T-helper 2 cell treated with Interferon-gamma antibody and Interleukin-4, amounts not matched to agents 5 μg/mL and 100 μg/mL, for 36 hours (primary cell): ENCODE measurements around the gene SPTAN1.
A peak's percentile ranks its signal among the peaks of the same experiment; 100 is the strongest.
"Not testable (repeated sequence)": the region's sequence is repeated elsewhere in the genome, so short reads cannot be mapped to it uniquely, and the experiment has no call there.

Experiments
- DNase-seq: peaks from one replicate; pipeline ENCODE4 v3.0.0; 2021; ENCODE audit warnings: low spot score
- H3K27ac Mint-ChIP-seq: one replicate; pipeline ENCODE4 v1.8.0; 2021; ENCODE audit warnings: mild to moderate bottlenecking, mixed read lengths
- H3K27me3 Mint-ChIP-seq: one replicate; pipeline ENCODE4 v1.8.0; 2021; ENCODE audit warnings: low read depth, mixed read lengths
- H3K36me3 Mint-ChIP-seq: one replicate; pipeline ENCODE4 v1.8.0; 2021; ENCODE audit warnings: low read depth, mixed read lengths
- H3K4me1 Mint-ChIP-seq: one replicate; pipeline ENCODE4 v1.8.0; 2021; ENCODE audit warnings: low read depth, mixed read lengths
- H3K4me3 Mint-ChIP-seq: one replicate; pipeline ENCODE4 v1.8.0; 2022; ENCODE audit warnings: mild to moderate bottlenecking, moderate library complexity, mixed read lengths
- H3K9me3 Mint-ChIP-seq: one replicate; pipeline ENCODE4 v1.8.0; 2021; ENCODE audit warnings: mixed read lengths

SPTAN1 gene

DNA sequence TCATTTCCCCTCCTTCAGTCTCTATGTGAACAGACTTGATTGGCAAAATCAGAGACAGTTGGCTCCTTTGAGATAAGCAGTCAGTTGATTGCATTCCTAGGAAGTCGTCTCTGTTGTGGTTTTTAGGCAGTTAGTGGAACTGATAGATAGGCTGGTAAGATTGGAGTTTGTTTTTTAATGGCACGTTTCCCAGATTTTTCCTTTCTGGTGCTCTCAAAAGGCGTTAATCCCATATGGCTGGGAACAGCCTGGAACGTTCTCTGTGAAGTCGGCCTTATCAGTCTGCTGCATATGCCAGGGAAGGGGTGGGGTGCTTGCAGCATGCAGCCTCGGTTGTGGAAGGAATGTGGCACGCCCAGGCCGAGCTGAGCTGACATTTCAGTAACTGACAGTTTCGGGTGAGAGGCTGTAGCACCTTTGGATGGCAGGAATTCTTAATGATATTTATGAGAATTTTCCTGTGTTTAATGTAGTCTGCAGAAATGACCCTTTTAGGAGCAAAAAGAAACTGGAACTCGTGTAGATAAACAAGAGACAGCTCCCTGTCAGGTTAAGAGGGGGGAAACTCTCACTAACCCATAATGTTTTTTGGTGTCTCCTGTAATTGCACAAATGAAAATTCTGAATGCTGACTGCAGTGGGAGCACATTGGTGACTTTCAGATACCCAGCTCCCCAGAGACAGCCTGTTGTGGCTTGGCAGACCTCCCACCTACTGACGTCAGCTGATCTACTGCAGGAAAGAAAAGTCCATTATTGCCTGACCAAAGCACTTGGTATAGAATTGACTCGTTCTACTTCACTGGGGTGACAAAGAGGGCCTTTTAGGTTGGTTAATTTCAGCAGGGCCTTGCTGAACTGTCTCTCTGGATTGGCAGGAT, 6.3 kb downstream of the SPTAN1 start:
- H3K4me3 Mint-ChIP-seq = peak overlapping the region; percentile 57
- DNase-seq = peak; percentile 66
- H3K27me3 Mint-ChIP-seq = no peaks in the 10 kb centered on the region
- H3K9me3 Mint-ChIP-seq = no peaks in the 10 kb centered on the region
- peak overlapping the region; percentile 71 for H3K27ac Mint-ChIP-seq
- H3K36me3 Mint-ChIP-seq = peaks cover 14% of the 10 kb centered on the region
- peaks cover 33% of the 10 kb centered on the region for H3K4me1 Mint-ChIP-seq

DNA sequence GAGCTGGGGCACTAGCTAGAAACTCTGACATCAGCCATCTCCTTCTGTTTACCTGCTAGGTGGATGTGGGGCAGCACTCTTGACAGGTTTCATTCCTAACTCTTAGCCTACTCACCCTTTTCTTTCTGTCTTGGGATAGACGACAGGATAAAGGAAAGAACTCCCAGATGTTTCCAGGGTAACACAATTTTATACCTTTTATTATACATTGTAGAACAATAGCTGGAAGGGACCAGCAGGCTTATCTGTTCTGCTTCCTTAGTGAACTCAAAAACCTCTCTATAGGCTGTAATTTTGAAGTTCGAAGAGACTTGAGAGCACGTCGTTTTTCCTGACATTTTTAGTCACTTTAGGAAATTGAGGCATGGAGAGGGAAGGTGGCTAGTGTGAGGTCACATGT, 13.2 kb downstream of the SPTAN1 start:
- H3K36me3 Mint-ChIP-seq = peaks cover 39% of the 10 kb centered on the region
- DNase-seq = no peak
- H3K27me3 Mint-ChIP-seq = no peaks in the 10 kb centered on the region
- no peak overlapping the region for H3K4me3 Mint-ChIP-seq
- H3K9me3 Mint-ChIP-seq = no peaks in the 10 kb centered on the region
- no peak overlapping the region for H3K27ac Mint-ChIP-seq
- peaks cover 6% of the 10 kb centered on the region for H3K4me1 Mint-ChIP-seq

DNA sequence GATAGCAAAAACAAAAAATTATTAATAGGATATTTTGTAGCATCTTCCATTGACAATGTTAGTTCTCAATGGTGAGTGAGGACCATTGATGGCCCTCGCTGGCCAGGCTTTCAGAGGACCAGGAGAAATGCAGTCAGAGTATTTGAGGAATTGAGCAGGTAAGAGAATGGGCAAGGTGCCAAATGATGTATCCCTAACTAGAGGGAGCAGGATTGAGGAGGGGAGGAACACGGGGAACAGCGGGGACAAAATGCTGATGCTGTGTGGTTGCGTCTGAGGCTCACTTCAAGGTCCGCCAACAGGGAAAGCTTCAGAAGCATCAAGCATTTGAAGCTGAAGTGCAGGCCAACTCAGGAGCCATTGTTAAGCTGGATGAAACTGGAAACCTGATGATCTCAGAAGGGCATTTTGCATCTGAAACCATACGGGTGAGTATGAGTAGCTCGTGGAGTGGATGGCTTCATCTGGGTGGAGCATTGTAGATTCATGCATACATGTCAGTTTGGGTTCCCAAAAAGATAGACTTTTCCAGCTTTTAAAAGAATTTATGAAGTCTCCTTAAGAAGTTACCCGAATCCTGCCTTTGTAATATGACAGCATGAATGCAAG, 16.2 kb downstream of the SPTAN1 start:
- Mint-ChIP-seq H3K4me1 (peaks cover 7% of the 10 kb centered on the region), H3K9me3 (no peaks in the 10 kb centered on the region), H3K4me3 (no peak overlapping the region), H3K36me3 (peaks cover 39% of the 10 kb centered on the region), H3K27ac (peak overlapping the region; percentile 32), H3K27me3 (no peaks in the 10 kb centered on the region)
- no peak for DNase-seq

DNA sequence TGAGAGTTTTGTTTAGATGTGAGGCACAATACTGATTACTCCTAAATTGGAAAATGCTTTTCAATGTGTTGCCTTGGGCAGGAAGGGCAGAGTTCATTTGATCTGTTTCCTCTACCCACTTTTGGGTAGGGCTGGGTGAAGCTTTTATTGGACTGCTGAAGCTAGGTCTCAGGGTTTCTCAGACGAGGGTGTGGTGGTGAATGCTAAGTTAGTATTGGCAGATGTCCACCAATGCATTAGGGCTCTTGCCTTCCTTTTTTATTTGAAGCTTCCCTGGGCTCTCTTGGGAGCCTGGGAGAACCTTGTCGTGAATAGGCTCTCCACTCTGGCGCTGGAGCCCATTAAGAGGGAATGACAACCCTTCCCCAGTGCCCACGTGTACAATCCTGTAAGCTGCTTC, 23.1 kb downstream of the SPTAN1 start:
- Mint-ChIP-seq H3K4me3 (no peak overlapping the region), H3K4me1 (peaks cover 2% of the 10 kb centered on the region), H3K36me3 (peaks cover 61% of the 10 kb centered on the region), H3K9me3 (no peaks in the 10 kb centered on the region), H3K27ac (no peak overlapping the region), H3K27me3 (no peaks in the 10 kb centered on the region)
- DNase-seq = no peak

DNA sequence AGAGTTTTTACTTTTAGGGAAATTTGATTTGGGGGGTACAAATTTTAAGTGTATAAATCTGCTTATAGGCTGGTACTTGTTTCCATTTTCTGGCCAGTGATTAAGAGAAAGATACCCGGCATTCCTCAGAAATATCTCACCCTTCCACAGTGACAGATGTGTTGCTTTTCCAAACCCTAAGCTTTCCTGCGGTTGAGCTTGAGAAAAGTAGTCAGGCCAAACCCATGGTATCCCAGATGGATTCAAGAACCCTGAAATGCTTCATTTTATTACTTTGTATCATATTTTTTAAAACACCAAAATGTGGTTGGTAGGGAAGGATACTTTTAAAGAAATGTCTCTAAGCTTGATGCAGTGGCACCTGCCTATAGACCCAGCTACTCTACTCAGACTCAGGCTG, 23.5 kb downstream of the SPTAN1 start:
- DNase-seq = no peak
- H3K4me3 Mint-ChIP-seq = no peak overlapping the region
- peaks cover 65% of the 10 kb centered on the region for H3K36me3 Mint-ChIP-seq

DNA sequence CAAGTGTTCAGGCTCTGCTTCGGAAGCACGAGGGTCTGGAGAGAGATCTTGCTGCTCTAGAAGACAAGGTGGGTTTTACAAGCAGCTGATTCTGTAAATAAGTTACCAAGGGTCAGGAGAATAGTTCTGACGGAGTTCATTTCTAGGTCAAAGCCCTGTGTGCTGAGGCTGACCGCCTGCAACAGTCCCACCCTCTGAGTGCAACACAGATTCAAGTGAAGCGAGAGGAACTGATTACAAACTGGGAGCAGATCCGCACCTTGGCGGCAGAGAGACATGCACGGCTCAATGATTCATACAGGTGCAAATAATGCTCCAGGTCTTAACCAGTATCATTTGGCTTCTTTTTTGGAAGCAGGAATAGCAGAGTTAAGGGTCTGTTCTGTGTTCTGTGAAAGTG, 24.8 kb downstream of the SPTAN1 start:
- H3K9me3 Mint-ChIP-seq = no peaks in the 10 kb centered on the region
- H3K36me3 Mint-ChIP-seq = peaks cover 73% of the 10 kb centered on the region
- H3K4me1 Mint-ChIP-seq = no peaks in the 10 kb centered on the region
- H3K4me3 Mint-ChIP-seq = no peak overlapping the region
- DNase-seq = no peak
- H3K27ac Mint-ChIP-seq = no peak overlapping the region
- H3K27me3 Mint-ChIP-seq = no peaks in the 10 kb centered on the region

More for the DNA sequence above, 23.5 kb downstream of the SPTAN1 start:
- H3K4me1 Mint-ChIP-seq = peaks cover 2% of the 10 kb centered on the region
- no peak overlapping the region for H3K27ac Mint-ChIP-seq
- H3K27me3 Mint-ChIP-seq = no peaks in the 10 kb centered on the region
- no peaks in the 10 kb centered on the region for H3K9me3 Mint-ChIP-seq

DNA sequence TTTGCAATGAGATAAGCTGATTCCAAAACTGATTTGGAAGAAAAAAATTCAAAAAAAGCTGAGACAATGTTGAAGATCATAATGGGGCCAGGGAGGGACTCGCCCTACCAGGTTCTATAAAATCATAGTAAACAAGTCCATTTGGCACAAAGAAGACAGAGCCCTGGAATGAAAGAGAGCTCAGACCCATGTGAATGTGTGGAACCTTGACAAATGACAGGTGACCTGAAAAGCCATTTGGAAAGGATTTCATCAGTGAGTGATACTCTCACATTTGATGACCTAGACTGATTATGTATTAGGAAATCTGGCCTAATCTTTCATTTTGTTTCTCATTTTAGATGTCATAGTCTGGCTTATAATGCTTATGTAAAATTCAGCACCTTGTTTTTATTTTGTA, 26.8 kb downstream of the SPTAN1 start:
- DNase-seq = no peak
- no peaks in the 10 kb centered on the region for H3K9me3 Mint-ChIP-seq
- H3K4me1 Mint-ChIP-seq = no peaks in the 10 kb centered on the region
- H3K27me3 Mint-ChIP-seq = no peaks in the 10 kb centered on the region
- H3K27ac Mint-ChIP-seq = no peak overlapping the region
- peaks cover 83% of the 10 kb centered on the region for H3K36me3 Mint-ChIP-seq
- no peak overlapping the region for H3K4me3 Mint-ChIP-seq

DNA sequence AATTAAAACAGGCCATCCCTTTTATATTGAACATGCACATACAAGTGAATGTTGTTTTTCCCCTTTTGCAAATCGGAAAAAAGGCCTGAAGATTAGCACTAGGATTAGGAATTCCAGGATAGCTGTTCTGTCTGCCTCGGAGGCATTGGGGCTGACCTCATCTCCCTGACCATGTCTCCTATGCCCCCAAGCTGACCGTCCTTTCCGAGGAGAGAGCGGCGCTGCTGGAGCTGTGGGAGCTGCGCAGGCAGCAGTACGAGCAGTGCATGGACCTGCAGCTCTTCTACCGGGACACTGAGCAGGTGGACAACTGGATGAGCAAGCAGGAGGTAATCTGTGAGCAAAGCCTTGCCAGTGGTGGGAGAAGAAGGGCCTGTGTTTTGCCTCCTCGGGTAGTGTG, 28.3 kb downstream of the SPTAN1 start:
- Mint-ChIP-seq H3K27me3 (no peaks in the 10 kb centered on the region), H3K27ac (no peak overlapping the region), H3K9me3 (no peaks in the 10 kb centered on the region), H3K36me3 (peaks cover 83% of the 10 kb centered on the region), H3K4me3 (no peak overlapping the region), H3K4me1 (no peaks in the 10 kb centered on the region)
- DNase-seq = no peak

DNA sequence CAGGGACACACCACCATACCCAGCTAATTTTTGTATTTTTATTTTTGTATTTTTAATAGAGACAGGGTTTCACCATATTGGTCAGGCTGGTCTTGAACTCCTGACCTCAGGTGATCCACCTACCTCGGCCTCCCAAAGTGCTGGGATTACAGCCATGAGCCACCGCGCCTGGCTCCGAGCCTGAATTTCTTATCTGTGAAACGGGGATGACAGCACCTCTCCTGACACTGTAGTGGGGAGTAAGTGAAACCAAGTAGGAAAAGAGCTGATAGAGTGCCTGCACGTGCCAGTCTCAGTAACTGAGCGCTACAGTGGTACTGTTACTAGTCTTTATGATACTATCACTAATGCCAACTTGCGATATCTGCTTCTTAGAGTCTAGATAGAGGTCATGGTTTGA, 32.8 kb downstream of the SPTAN1 start:
- not testable (repeated sequence) for H3K27ac Mint-ChIP-seq, DNase-seq, H3K9me3 Mint-ChIP-seq, H3K27me3 Mint-ChIP-seq, H3K4me3 Mint-ChIP-seq, H3K4me1 Mint-ChIP-seq
- peaks cover 81% of the 10 kb centered on the region for H3K36me3 Mint-ChIP-seq

DNA sequence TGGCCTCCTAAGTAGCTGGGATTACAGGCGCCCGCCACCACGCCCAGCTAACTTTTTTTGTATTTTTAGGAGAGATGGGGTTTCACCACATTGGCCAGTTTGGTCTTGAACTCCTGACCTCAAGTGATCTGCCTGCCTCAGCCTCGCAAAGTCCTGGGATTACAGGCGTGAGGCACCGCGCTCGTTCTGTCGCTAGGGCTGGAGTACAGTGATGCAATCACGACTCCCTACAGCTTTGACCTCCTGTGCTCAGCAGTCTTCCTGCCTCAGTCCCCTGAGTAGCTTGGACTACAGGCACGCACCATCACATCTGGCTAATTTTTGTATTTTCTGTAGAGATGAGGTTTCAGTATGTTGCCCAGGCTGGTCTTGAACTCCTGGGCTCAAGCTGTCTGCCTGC, 34.5 kb downstream of the SPTAN1 start:
- Mint-ChIP-seq H3K27ac (peak overlapping the region; percentile 38), H3K36me3 (peaks cover 80% of the 10 kb centered on the region)
- not testable (repeated sequence) for DNase-seq, H3K4me1 Mint-ChIP-seq, H3K4me3 Mint-ChIP-seq, H3K27me3 Mint-ChIP-seq, H3K9me3 Mint-ChIP-seq

DNA sequence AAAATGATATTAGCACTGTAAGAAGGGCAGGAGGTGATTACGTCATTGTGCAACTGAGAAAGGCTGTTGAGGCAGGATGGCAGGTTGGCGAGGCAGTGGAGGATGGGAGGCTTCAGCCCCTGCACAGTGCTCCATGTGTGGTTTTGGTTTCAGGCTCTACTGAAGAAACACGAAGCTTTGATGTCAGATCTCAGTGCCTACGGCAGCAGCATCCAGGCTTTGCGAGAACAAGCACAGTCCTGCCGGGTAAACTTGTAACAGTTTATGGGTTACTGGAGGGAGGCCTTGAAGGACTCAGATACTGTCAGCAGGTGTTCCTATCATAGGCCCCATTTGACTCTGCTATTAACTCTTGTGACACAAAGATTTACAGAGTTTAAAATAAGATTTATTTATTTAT, 35.1 kb downstream of the SPTAN1 start:
- Mint-ChIP-seq H3K4me1 (peaks cover 7% of the 10 kb centered on the region), H3K4me3 (no peak overlapping the region), H3K27ac (peak overlapping the region; percentile 38), H3K9me3 (no peaks in the 10 kb centered on the region), H3K36me3 (peaks cover 80% of the 10 kb centered on the region), H3K27me3 (no peaks in the 10 kb centered on the region)
- peak; percentile 49 for DNase-seq

DNA sequence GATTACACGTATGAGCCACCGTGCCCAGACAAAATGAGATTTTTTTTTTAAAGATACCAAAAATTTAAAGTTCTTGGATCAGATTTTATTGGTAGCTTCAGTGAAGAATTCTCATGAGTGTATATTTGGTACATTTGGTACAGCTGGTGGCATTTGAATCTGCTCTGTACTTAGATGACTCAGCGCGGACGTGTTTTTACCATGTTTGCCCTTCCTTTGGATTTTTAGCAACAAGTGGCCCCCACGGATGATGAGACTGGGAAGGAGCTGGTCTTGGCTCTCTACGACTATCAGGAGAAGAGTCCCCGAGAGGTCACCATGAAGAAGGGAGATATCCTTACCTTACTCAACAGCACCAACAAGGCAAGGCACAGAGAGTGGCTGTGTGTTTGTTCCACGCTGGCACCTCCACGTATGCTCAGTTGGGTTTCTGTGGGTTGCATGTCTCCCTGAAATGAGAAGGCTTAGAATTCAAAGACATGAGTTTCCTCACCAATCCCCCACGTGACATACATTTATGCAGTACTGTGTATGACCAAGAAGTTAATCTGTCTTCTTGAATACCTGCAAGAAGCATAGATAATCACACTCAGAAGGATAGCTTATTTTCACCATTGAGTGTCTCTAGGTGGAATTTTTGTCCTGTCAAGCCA, 36.3 kb downstream of the SPTAN1 start:
- Mint-ChIP-seq H3K4me3 (no peak overlapping the region), H3K9me3 (no peaks in the 10 kb centered on the region), H3K36me3 (peaks cover 76% of the 10 kb centered on the region), H3K27me3 (no peaks in the 10 kb centered on the region), H3K27ac (peak overlapping the region; percentile 31), H3K4me1 (peaks cover 7% of the 10 kb centered on the region)
- no peak for DNase-seq

DNA sequence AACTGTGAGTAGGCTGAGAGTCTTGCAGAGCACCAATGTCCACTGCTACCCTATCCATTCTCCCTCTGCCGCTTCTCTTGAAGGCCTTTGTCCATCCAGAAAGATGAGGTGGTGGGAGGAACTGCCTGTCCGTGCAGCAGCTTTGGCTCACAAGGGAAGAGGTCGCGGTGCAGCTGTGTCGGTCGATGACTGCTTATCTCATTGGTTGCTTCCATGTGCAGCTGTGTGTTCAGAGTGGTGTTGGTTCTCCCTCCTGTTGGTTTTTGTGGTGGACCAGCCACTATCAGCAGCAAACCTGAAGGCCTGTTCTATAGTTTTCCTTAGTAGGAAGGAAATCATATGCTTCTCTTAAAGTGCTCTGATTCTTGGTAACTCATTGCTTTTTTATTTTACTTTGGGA, 40.7 kb downstream of the SPTAN1 start:
- H3K9me3 Mint-ChIP-seq = no peaks in the 10 kb centered on the region
- H3K36me3 Mint-ChIP-seq = peaks cover 61% of the 10 kb centered on the region
- H3K27ac Mint-ChIP-seq = no peak overlapping the region
- no peaks in the 10 kb centered on the region for H3K27me3 Mint-ChIP-seq
- H3K4me3 Mint-ChIP-seq = no peak overlapping the region
- no peak for DNase-seq
- H3K4me1 Mint-ChIP-seq = no peaks in the 10 kb centered on the region

DNA sequence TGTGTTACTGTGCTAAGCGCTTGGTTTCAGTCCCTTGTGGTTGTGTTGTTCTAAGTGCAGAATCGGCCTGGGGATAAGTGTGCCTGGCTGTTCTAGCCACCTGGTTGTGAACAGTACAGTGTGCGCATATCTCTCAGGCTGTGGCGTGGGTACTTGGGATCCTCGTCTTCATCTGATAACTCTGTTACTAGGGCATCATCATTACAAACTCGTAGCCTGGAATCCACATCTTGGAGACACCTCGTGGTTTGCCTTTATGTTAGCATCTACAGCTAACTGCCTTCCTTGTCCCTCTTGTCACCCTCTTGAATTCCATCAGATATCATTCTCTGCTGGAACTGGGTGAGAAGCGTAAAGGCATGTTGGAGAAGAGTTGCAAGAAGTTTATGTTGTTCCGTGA, 41.5 kb downstream of the SPTAN1 start:
- H3K27ac Mint-ChIP-seq = no peak overlapping the region
- H3K36me3 Mint-ChIP-seq = peaks cover 59% of the 10 kb centered on the region

More for the DNA sequence above, 41.5 kb downstream of the SPTAN1 start:
- H3K9me3 Mint-ChIP-seq = no peaks in the 10 kb centered on the region
- DNase-seq = no peak
- H3K27me3 Mint-ChIP-seq = no peaks in the 10 kb centered on the region
- H3K4me3 Mint-ChIP-seq = no peak overlapping the region
- no peaks in the 10 kb centered on the region for H3K4me1 Mint-ChIP-seq
